Measurements from ENCODE around the gene PPP1R14B. TPM values are rescaled to one million over a fixed set of nuclear protein-coding genes. Genes with fewer than 3 reads are reported as not detected.

Gene PPP1R14B
- total RNA-seq, 4 donors from 2014 or later = 78.7 to 101 (median 99.0) TPM

DNA sequence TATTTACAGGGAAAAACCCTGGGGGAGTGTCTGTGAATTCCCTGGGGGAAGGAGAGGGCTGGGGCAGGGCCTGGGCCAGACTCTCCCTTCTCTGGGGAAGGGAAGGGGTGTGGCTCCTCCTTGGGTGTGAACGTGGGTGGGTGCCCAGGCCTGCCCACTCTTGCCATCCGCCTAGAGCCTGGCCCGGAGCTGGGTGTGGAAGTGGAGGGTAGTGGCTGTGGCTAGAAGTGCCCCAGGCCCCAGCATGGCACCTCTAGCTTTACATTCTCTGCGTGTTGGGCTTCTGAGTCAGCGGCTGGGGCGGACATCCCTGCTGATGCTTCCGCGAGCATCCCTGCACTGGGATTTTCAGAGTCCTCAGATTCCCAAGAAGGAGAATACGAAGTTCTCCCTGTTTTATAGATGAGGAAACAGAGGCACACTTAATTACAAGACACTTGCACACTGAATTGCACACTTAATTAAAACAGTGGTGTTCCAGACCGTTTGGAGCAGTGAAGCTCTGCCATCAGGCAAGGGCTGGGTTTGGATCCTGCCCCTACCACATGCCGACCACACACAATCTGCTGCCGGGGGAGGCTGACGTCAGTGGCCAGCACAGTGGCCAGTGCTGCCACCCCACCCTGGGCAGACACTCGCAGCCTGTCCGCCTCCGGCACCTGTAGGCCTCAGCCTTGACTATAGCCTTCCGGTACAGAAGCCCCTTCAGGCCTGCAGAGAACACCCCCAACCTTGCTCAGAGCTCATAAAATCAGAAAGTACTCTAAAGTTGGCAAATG is 30.1 kb upstream of the PPP1R14B start:
- H3K4me3 ChIP-seq = no peak overlapping the region
- H3K4me1 ChIP-seq = peaks cover 0 to 12% (median 0%) of the 10 kb centered on the region in 4 donors
- no peaks in the 10 kb centered on the region for H3K27me3 ChIP-seq
- no peak for DNase-seq
- TF ChIP-seq, protein P1, sequence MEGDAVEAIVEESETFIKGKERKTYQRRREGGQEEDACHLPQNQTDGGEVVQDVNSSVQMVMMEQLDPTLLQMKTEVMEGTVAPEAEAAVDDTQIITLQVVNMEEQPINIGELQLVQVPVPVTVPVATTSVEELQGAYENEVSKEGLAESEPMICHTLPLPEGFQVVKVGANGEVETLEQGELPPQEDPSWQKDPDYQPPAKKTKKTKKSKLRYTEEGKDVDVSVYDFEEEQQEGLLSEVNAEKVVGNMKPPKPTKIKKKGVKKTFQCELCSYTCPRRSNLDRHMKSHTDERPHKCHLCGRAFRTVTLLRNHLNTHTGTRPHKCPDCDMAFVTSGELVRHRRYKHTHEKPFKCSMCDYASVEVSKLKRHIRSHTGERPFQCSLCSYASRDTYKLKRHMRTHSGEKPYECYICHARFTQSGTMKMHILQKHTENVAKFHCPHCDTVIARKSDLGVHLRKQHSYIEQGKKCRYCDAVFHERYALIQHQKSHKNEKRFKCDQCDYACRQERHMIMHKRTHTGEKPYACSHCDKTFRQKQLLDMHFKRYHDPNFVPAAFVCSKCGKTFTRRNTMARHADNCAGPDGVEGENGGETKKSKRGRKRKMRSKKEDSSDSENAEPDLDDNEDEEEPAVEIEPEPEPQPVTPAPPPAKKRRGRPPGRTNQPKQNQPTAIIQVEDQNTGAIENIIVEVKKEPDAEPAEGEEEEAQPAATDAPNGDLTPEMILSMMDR (IDR thresholded peaks at IDR 0.05) = no peak
- TF ChIP-seq POLR2A (IDR thresholded peaks at IDR 0.05) = no peak
- H3K36me3 ChIP-seq = peaks cover 0 to 10% (median 0%) of the 10 kb centered on the region in 3 donors
- H3K9me3 ChIP-seq = no peaks in the 10 kb centered on the region
- no peak overlapping the region for H3K27ac ChIP-seq

DNA sequence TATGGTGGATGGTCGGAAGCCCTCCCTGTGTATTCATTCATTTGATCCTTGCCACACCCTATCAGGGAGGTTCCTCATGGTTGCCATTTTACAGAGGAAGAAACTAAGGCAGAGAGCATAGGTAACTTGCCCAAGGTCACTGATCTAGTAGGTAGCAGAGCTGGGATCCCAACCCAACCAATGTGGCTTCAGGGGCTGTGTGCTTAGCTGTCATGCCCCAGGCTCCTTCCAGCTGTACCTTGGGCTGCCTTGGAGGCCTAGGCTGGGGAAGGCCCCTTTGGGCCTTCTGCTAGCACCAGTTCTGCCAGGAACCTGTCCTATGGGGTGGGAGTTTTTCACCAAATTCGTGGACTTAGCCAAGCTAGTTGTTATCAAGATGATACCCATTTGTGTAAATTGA is 29.1 kb upstream of the PPP1R14B start:
- H3K27ac ChIP-seq = no peak overlapping the region
- peaks cover 0 to 5% (median 0%) of the 10 kb centered on the region in 3 donors for H3K36me3 ChIP-seq
- no peaks in the 10 kb centered on the region for H3K9me3 ChIP-seq
- no peak for DNase-seq
- TF ChIP-seq, protein P1 (IDR thresholded peaks at IDR 0.05) = no peak
- no peak for TF ChIP-seq POLR2A (IDR thresholded peaks at IDR 0.05)
- no peaks in the 10 kb centered on the region for H3K27me3 ChIP-seq
- no peak overlapping the region for H3K4me3 ChIP-seq
- peaks cover 0 to 15% (median 0%) of the 10 kb centered on the region in 4 donors for H3K4me1 ChIP-seq

DNA sequence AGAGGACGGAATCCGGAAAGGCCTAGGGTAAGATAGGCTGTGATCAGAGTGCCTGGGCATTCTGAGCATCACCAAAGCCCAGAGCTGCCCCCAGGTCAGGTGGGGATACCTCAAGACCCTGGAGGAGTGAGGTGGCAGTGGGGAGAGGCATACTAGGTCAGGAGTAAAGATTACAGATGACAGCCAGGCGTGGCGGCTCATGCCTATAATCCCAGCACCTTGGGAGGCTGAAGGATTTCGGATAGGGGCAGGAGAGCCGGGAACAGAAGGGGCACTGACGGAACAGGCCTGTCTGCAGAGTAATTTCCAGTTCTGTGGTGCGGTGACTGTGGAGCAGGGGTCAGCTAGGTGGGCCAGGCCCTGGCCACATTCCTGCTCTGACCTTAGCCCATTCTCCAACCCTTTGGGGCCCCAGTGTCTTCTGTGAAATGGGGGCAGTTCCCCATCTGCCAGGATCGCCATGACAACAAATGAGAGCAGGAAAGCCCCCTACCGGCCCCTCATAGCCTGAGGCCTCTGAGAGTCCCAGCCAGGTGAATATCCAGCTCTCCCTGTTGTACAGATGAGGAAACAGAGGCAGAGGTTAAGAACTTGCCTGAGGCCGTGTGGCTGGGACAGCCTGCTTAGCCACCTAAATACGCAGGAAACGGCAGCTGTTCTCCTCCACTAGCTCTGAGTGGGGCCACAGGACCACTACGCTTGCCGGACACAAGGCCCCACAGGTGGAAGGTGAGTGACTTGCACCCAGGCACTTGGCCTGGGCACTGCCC is 28.5 kb upstream of the PPP1R14B start:
- DNase-seq = no peak
- Histone ChIP-seq H3K27me3 (no peaks in the 10 kb centered on the region), H3K27ac (no peak overlapping the region), H3K36me3 (peaks cover 0 to 5% (median 0%) of the 10 kb centered on the region in 3 donors), H3K4me1 (peaks cover 0 to 15% (median 0%) of the 10 kb centered on the region in 4 donors), H3K9me3 (no peaks in the 10 kb centered on the region), H3K4me3 (no peak overlapping the region)
- TF ChIP-seq, protein P1 (IDR thresholded peaks at IDR 0.05) = no peak
- TF ChIP-seq POLR2A (IDR thresholded peaks at IDR 0.05) = no peak

DNA sequence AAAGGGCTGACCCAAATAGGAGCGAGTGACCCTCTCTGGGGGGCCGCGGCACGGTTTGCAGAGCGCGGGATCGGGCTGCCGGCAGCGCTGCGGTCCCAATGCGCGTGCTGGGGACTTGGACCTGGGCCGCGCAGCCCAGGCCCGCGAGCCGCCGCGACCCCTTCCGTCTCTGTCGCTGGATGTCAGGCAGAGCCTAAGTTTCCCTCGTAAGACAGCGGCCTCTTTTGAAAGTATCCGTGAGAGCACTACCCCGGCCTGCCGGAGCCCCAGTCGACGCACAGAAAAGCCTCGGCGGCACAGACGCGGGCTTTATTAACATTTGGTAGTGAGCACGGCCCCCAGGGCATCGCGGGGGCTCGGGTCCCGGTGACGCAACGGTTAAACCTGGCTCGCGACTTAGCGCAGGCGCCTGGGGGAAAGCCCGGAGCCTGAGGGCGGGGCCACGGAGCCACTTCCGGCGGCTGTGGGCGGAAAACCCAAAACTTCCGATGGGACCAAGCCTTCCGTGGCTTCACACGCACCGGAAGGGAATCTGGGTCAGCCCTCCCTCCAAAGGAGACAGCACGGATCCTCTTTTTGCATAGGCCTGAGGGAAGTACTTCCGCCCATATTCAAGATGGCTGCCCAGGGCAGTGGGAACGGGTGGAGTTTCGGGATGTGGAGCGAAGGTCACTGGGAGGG is 22.9 kb upstream of the PPP1R14B start:
- Histone ChIP-seq H3K36me3 (peaks cover 0 to 26% (median 0%) of the 10 kb centered on the region in 3 donors), H3K27me3 (no peaks in the 10 kb centered on the region), H3K9me3 (no peaks in the 10 kb centered on the region), H3K27ac (peak overlapping the region; percentile 90 to 98 (median 94)), H3K4me1 (peaks cover 7 to 58% (median 12%) of the 10 kb centered on the region in 4 donors), H3K4me3 (peak overlapping the region; percentile 62 to 87 (median 78))
- peak; percentile 94 to 98 (median 98) for DNase-seq
- TF ChIP-seq, protein P1 (IDR thresholded peaks at IDR 0.05) = peak in 3 of 6 experiments; percentile 25 to 26 (median 25)
- no peak for TF ChIP-seq POLR2A (IDR thresholded peaks at IDR 0.05)

DNA sequence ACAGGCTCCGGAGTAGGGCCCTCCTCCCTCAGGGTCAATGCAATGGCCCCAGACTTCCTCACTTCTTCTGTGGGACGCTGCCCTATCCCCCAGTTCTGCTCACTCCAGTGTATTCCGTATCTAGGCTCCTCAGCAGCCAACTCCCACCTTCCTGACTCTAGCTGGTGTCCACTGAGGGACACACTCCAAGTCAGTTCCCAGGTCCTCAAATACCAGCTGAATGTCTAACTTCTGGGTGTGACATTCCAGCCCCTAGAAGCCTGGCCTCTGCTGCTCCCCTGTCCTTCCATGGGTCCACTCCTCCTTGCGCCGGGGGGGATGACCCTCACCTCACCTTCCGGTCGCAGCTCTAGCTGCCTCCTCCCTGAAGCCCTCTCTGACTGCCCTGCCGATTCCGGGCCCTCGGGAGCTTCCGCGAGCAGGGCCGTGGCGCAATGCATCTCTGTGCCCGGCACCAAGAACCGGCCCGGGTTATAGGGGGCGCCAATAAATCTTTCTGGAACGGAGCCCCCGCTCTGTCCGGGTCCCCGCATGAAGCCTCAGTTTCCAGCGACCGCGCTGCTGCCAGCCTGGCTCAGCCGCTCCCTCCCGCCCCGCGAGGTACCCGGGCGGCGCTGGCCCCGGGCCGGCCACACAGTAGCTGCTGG is 22.3 kb upstream of the PPP1R14B start:
- TF ChIP-seq, protein P1 (IDR thresholded peaks at IDR 0.05) = no peak
- no peak for TF ChIP-seq POLR2A (IDR thresholded peaks at IDR 0.05)
- H3K27me3 ChIP-seq = no peaks in the 10 kb centered on the region
- H3K9me3 ChIP-seq = no peaks in the 10 kb centered on the region
- peak overlapping the region; percentile 90 to 98 (median 94) for H3K27ac ChIP-seq
- H3K36me3 ChIP-seq = peaks cover 0 to 33% (median 0%) of the 10 kb centered on the region in 3 donors
- peaks cover 7 to 64% (median 12%) of the 10 kb centered on the region in 4 donors for H3K4me1 ChIP-seq
- DNase-seq = peak in 2 of 3 donors; percentile 58 to 80
- H3K4me3 ChIP-seq = peak overlapping the region; percentile 62 to 87 (median 78)

Measured in Peyer's patch (tissue), 4 donors.